Prostate gland (tissue), 2 donors: Measurements from ENCODE around the gene SPCS3. TPM values are rescaled to one million over a fixed set of nuclear protein-coding genes. Genes with fewer than 3 reads are reported as not detected.

Experiments used
- DNase-seq: peaks from one replicate; pipeline ENCODE4 v3.0.0-alpha.2; 2019; ENCODE audit warnings: low spot score
- H3K27ac ChIP-seq, 2 donors: fragments of 200-600 bp; sonication (generic); 2 replicates each; pipeline ENCODE4 v1.5.1; 2017 to 2019
- H3K27me3 ChIP-seq: fragments of 200-600 bp; sonication (generic); replicated peaks from 2 replicates; pipeline ENCODE4 v1.5.1; 2019; ENCODE audit not compliant: insufficient read depth
- H3K36me3 ChIP-seq, 2 donors: fragments of 200-600 bp; sonication (generic); 1 replicate in 1 of 2; 2 replicates in 1 of 2; pipeline versions ENCODE4 v1.5.1 to v1.8.1; 2017 to 2019
- H3K4me1 ChIP-seq: fragments of 200-600 bp; sonication (generic); replicated peaks from 2 replicates; pipeline ENCODE4 v1.5.1; 2019
- H3K4me3 ChIP-seq, 2 donors: fragments of 200-600 bp; sonication (generic); 2 replicates each; pipeline ENCODE4 v1.5.1; 2017 to 2019
- H3K9me3 ChIP-seq: fragments of 200-600 bp; sonication (generic); 2 replicates; pipeline ENCODE4 v1.5.1; 2017
- CTCF ChIP-seq, 4 experiments: fragments of 200-600 bp in 2 of 4; fragments of 450-650 bp in 2 of 4; sonication (generic) in 2 of 4; IDR thresholded peaks; 1 replicate in 3 of 4; 2 replicates in 1 of 4; pipeline ENCODE4 v1.5.1; 2016 to 2019; ENCODE audit warnings: antibody characterized with exemption in 4 of 4, mild to moderate bottlenecking in 2 of 4, moderate library complexity in 2 of 4
- POLR2A ChIP-seq: fragments of 450-650 bp; IDR thresholded peaks from one replicate; pipeline ENCODE4 v1.6.1; 2016; ENCODE audit warnings: antibody characterized with exemption, mild to moderate bottlenecking
- POLR2AphosphoS5 ChIP-seq: sonication (generic); formaldehyde crosslinking; IDR thresholded peaks from one replicate; pipeline ENCODE4 v1.6.1; 2017; ENCODE audit warnings: antibody characterized with exemption
- WGBS: methylation state at CpG from one replicate; pipeline ENCODE4 v1.1.5; 2018; 5-methylcytosine and 5-hydroxymethylcytosine counted together
- intact Hi-C: fragments of 100-400 bp; cut with DNase I; formaldehyde crosslinking; loops from one replicate; pipeline ENCODE4 v1.14.2; 2022
- total RNA-seq, 2 donors: library from RNA; depleted of rRNA; stranded (reverse); fragments of >200 nt; gene quantifications; one replicate each; pipeline ENCODE4 v1.1.0, GENCODE V29; 2016

SPCS3 gene
- total RNA-seq, 2 donors from 2014 or later = 41.7 to 68.4 TPM

GRCh38 chr4:176300565-176300964 lies 19.2 kb upstream of the SPCS3 start:
- Histone ChIP-seq H3K4me1 (no peaks in the 10 kb centered on the region), H3K36me3 (no peaks in the 10 kb centered on the region), H3K9me3 (no peaks in the 10 kb centered on the region), H3K27ac (no peak overlapping the region), H3K4me3 (no peak overlapping the region), H3K27me3 (no peaks in the 10 kb centered on the region)
- intact Hi-C loops = no loop called here
- DNase-seq = no peak
- no peak for TF ChIP-seq CTCF (IDR thresholded peaks at IDR 0.05)
- TF ChIP-seq POLR2AphosphoS5 = no peak
- TF ChIP-seq POLR2A = no peak

GRCh38 chr4:176302283-176303275 lies 17.2 kb upstream of the SPCS3 start:
- 38% methylated on average over 2 of the region's 2 CpGs for whole genome bisulfite sequencing
- H3K9me3 ChIP-seq = no peaks in the 10 kb centered on the region
- TF ChIP-seq CTCF (IDR thresholded peaks at IDR 0.05) = no peak
- TF ChIP-seq POLR2AphosphoS5 = no peak
- TF ChIP-seq POLR2A = no peak
- DNase-seq = no peak
- H3K36me3 ChIP-seq = no peaks in the 10 kb centered on the region
- intact Hi-C loops = no loop called here
- H3K4me1 ChIP-seq = no peaks in the 10 kb centered on the region
- no peaks in the 10 kb centered on the region for H3K27me3 ChIP-seq
- H3K27ac ChIP-seq = no peak overlapping the region
- H3K4me3 ChIP-seq = no peak overlapping the region

- no peak for DNase-seq
- WGBS = 15% methylated on average over 1 of the region's 1 CpG
- no peak overlapping the region for H3K27ac ChIP-seq
- TF ChIP-seq CTCF (IDR thresholded peaks at IDR 0.05) (no peak), POLR2AphosphoS5 (no peak), POLR2A (no peak)
- H3K27me3 ChIP-seq = no peaks in the 10 kb centered on the region
- H3K36me3 ChIP-seq = no peaks in the 10 kb centered on the region
- no peaks in the 10 kb centered on the region for H3K9me3 ChIP-seq
- no peak overlapping the region for H3K4me3 ChIP-seq
- H3K4me1 ChIP-seq = no peaks in the 10 kb centered on the region
- intact Hi-C loops = no loop called here
These were observed 15.8 kb upstream of the SPCS3 start for GRCh38 chr4:176303938-176304337.

- Histone ChIP-seq H3K4me3 (no peak overlapping the region), H3K9me3 (no peaks in the 10 kb centered on the region), H3K27ac (no peak overlapping the region), H3K36me3 (no peaks in the 10 kb centered on the region), H3K27me3 (no peaks in the 10 kb centered on the region), H3K4me1 (no peaks in the 10 kb centered on the region)
- no peak for DNase-seq
- intact Hi-C loops = no loop called here
- WGBS = 85% methylated on average over 6 of the region's 6 CpGs
- TF ChIP-seq POLR2AphosphoS5 (no peak), POLR2A (no peak), CTCF (IDR thresholded peaks at IDR 0.05) (no peak)
These were observed 12.7 kb upstream of the SPCS3 start for GRCh38 chr4:176306837-176307665.
